Breast epithelium (tissue), 4 donors: ENCODE results near the gene SPATA31D3. TPM values are rescaled to one million over a fixed set of nuclear protein-coding genes. Genes with fewer than 3 reads are reported as not detected.
"Not testable (repeated sequence)": the region's sequence is repeated elsewhere in the genome, so short reads cannot be mapped to it uniquely, and the experiment has no call there.

Experiments
- DNase-seq, 2 donors: peaks; one replicate each; pipeline ENCODE4 v3.0.0-alpha.2; 2019; ENCODE audit warnings: low spot score in 2 of 2
- H3K27ac ChIP-seq, 2 donors: fragments of 200-600 bp; sonication (generic) in 1 of 2; one replicate each; pipeline ENCODE4 v1.5.1; 2016 to 2019; ENCODE audit warnings: mild to moderate bottlenecking in 1 of 2
- H3K27me3 ChIP-seq, 2 donors: fragments of 200-600 bp; sonication (generic) in 1 of 2; one replicate each; pipeline versions ENCODE4 v1.5.1 to v1.6.0; 2017 to 2019; ENCODE audit warnings: control low read depth in 1 of 2, mild to moderate bottlenecking in 1 of 2
- H3K36me3 ChIP-seq: fragments of 200-600 bp; one replicate; pipeline ENCODE4 v1.5.1; 2019
- H3K4me1 ChIP-seq, 2 donors: fragments of 200-600 bp; sonication (generic); one replicate each; pipeline ENCODE4 v1.5.1; 2016 to 2019; ENCODE audit warnings: control low read depth in 1 of 2
- H3K4me3 ChIP-seq, 3 donors: fragments of 200-600 bp; sonication (generic); 1 replicate in 2 of 3; 2 replicates in 1 of 3; pipeline ENCODE4 v1.5.1; 2016 to 2019; ENCODE audit warnings: mild to moderate bottlenecking in 3 of 3, moderate library complexity in 2 of 3
- H3K9me3 ChIP-seq, 2 donors: fragments of 200-600 bp; sonication (generic) in 1 of 2; one replicate each; pipeline ENCODE4 v1.5.1; 2016 to 2019; ENCODE audit warnings: control low read depth in 1 of 2
- POLR2A ChIP-seq: fragments of 450-650 bp; IDR thresholded peaks from one replicate; pipeline ENCODE4 v1.6.1; 2016; ENCODE audit warnings: antibody characterized with exemption, mild to moderate bottlenecking, moderate library complexity
- POLR2AphosphoS5 ChIP-seq, 3 donors: sonication (generic); formaldehyde crosslinking; IDR thresholded peaks; one replicate each; pipeline ENCODE4 v1.6.1; 2017; ENCODE audit warnings: antibody characterized with exemption in 3 of 3
- intact Hi-C: fragments of 100-400 bp; cut with DNase I; formaldehyde crosslinking; loops from one replicate; pipeline ENCODE4 v1.15.1; 2023; ENCODE audit warnings: low total_unique reads
- total RNA-seq, 3 donors: library from RNA; depleted of rRNA; stranded (reverse); fragments of >200 nt; gene quantifications; one replicate each; pipeline ENCODE4 v1.1.0, GENCODE V29; 2016
- TF ChIP-seq, protein P1 (sequence below), 3 donors: fragments of 450-650 bp; IDR thresholded peaks; one replicate each; pipeline ENCODE4 v1.5.1; 2016 to 2017; ENCODE audit warnings: antibody characterized with exemption in 3 of 3, mild to moderate bottlenecking in 3 of 3, moderate library complexity in 3 of 3

Gene SPATA31D3
- not detected for total RNA-seq

DNA sequence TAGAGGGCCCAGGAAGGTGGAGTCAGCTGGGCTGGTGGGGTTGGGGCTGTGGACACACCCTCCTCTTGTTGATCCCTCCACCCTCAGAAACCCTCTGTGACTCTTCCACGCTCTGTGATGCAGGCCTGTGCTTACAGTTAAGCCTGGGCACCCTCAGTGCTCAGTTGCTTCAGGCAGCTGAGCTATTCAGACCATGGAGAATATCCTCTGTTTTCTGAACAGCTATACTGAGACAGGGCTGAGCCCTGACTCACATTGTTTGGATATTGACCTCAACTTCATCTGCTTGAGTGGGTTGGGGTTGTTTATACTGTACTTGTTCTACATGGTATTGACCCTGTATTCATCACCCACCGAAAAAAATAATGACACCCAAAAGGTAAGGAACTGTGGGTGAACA, at the start of gene SPATA31D3:
TSS of gene SPATA31D3 (plus strand) at position 108 of the 400 bp plus-strand sequence. CDS start at position 194, 86 bp downstream.
- H3K27ac ChIP-seq, H3K9me3 ChIP-seq, H3K4me3 ChIP-seq, DNase-seq, H3K4me1 ChIP-seq, H3K36me3 ChIP-seq, intact Hi-C loops, H3K27me3 ChIP-seq: not testable (repeated sequence)

DNA sequence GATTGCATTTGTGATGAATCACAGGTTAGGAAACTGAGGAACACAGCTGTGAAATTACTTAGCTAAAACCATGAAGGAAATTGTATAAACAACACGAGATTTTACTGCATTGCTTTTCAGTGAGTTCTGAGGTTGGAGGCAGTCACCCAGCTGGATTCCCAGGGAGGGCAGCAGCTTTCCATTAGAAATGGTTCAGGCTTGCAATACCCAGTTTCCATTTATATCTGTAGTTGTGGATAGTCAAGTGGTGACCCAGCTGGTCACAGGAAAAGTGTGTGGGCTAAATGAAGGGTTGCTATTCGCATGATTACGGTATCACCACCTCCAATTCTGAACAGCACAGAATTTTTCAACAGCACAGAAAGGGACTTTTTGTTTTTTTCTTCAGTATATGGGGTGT, 49.4 kb upstream of the SPATA31D3 start:
- no peak for TF ChIP-seq POLR2A
- TF ChIP-seq POLR2AphosphoS5 (IDR thresholded peaks at IDR 0.05): no peak
- TF ChIP-seq, protein P1, sequence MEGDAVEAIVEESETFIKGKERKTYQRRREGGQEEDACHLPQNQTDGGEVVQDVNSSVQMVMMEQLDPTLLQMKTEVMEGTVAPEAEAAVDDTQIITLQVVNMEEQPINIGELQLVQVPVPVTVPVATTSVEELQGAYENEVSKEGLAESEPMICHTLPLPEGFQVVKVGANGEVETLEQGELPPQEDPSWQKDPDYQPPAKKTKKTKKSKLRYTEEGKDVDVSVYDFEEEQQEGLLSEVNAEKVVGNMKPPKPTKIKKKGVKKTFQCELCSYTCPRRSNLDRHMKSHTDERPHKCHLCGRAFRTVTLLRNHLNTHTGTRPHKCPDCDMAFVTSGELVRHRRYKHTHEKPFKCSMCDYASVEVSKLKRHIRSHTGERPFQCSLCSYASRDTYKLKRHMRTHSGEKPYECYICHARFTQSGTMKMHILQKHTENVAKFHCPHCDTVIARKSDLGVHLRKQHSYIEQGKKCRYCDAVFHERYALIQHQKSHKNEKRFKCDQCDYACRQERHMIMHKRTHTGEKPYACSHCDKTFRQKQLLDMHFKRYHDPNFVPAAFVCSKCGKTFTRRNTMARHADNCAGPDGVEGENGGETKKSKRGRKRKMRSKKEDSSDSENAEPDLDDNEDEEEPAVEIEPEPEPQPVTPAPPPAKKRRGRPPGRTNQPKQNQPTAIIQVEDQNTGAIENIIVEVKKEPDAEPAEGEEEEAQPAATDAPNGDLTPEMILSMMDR (IDR thresholded peaks at IDR 0.05): no peak
- no peak overlapping the region for H3K27ac ChIP-seq
- H3K4me3 ChIP-seq: no peak overlapping the region
- no peaks in the 10 kb centered on the region for H3K36me3 ChIP-seq
- DNase-seq: no peak
- intact Hi-C loops: no loop called here
- no peaks in the 10 kb centered on the region for H3K27me3 ChIP-seq
- H3K4me1 ChIP-seq: no peaks in the 10 kb centered on the region
- H3K9me3 ChIP-seq: no peaks in the 10 kb centered on the region

DNA sequence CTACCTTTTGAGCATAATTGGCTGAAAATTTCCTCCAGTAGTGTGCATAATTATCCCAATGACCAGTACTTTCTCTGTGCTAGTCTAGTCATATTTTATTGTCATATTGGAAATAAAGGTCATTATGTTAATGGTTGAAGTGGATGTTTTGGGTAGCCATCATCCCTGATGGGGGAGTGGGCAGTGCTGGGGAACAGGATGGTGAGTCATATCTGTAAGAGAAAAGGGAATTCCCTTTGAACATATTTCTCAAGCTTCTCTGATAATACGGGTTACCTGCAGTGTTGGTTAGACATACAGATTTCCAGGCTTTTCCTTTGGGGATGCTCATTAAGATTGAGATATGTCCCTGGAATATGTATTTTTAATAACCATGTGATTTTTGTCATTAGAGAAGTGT, 48.4 kb upstream of the SPATA31D3 start:
- DNase-seq: no peak
- Histone ChIP-seq H3K4me3 (no peak overlapping the region), H3K27me3 (no peaks in the 10 kb centered on the region), H3K27ac (no peak overlapping the region), H3K4me1 (no peaks in the 10 kb centered on the region), H3K36me3 (no peaks in the 10 kb centered on the region), H3K9me3 (no peaks in the 10 kb centered on the region)
- TF ChIP-seq POLR2A: no peak
- TF ChIP-seq POLR2AphosphoS5 (IDR thresholded peaks at IDR 0.05): no peak
- TF ChIP-seq, protein P1 (IDR thresholded peaks at IDR 0.05): no peak
- intact Hi-C loops: no loop called here

GRCh38 chr9:81896070-81896469, 47.2 kb upstream of the SPATA31D3 start:
- Histone ChIP-seq H3K4me1 (no peaks in the 10 kb centered on the region), H3K36me3 (no peaks in the 10 kb centered on the region), H3K4me3 (no peak overlapping the region), H3K9me3 (no peaks in the 10 kb centered on the region), H3K27me3 (no peaks in the 10 kb centered on the region), H3K27ac (no peak overlapping the region)
- DNase-seq: no peak
- intact Hi-C loops: no loop called here
- no peak for TF ChIP-seq POLR2A
- TF ChIP-seq POLR2AphosphoS5 (IDR thresholded peaks at IDR 0.05): no peak
- TF ChIP-seq, protein P1 (IDR thresholded peaks at IDR 0.05): no peak

DNA sequence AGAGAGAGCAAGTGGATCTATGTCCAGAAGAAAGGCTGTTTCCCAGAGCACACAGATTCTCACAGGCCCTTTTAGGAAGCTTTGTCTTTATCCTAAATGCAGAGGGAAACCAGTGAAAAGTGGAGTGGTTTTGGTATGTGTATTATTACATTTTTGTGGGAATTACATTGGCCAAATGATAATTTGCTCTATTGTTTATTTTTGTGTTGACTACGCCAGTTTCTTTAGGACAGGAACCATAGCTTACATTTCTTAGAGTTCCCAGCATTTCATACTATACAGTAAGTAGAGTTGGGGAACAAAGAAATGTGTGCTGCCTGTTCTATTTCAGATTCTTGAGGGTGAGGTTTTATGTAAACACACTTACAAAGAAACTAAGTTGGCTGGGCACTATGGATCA, 44.4 kb upstream of the SPATA31D3 start:
- Histone ChIP-seq H3K36me3 (no peaks in the 10 kb centered on the region), H3K27ac (no peak overlapping the region), H3K4me1 (no peaks in the 10 kb centered on the region), H3K4me3 (no peak overlapping the region), H3K27me3 (no peaks in the 10 kb centered on the region), H3K9me3 (no peaks in the 10 kb centered on the region)
- no peak for TF ChIP-seq POLR2AphosphoS5 (IDR thresholded peaks at IDR 0.05)
- TF ChIP-seq, protein P1 (IDR thresholded peaks at IDR 0.05): no peak
- no peak for TF ChIP-seq POLR2A
- DNase-seq: no peak
- intact Hi-C loops: no loop called here

DNA sequence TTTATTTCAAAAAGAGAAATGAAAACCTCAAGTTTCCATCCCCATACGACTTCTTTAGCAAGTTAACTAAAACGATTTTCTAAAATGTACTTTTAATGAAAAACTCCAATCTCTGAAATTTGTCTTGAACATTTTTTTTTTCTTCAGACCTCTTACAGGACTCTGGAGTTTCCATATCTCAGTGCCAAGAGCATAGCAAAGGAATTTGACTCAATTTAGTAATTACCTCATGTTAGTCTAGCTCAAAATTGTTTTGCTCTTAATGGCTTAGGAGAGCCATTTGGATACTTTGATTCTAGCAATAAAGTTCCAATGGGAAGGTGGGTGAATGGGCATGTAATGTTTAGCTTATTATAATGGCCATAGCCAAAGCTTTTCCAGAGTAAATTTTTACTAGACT, 41.1 kb upstream of the SPATA31D3 start:
- no peaks in the 10 kb centered on the region for H3K4me1 ChIP-seq
- H3K36me3 ChIP-seq: no peaks in the 10 kb centered on the region
- intact Hi-C loops: no loop called here
- H3K27me3 ChIP-seq: no peaks in the 10 kb centered on the region
- no peak overlapping the region for H3K27ac ChIP-seq
- TF ChIP-seq, protein P1 (IDR thresholded peaks at IDR 0.05): no peak
- TF ChIP-seq POLR2A (no peak), POLR2AphosphoS5 (IDR thresholded peaks at IDR 0.05) (no peak)
- no peaks in the 10 kb centered on the region for H3K9me3 ChIP-seq
- no peak overlapping the region for H3K4me3 ChIP-seq
- DNase-seq: no peak
